GM18858 (cell line): ENCODE results near the gene CCDC192.

Experiments
- ATAC-seq: cut with Tn5 transposase; IDR thresholded peaks from one replicate; pipeline ENCODE4 v1.9.1; 2021; ENCODE audit not compliant: unreplicated experiment

CCDC192 gene

DNA sequence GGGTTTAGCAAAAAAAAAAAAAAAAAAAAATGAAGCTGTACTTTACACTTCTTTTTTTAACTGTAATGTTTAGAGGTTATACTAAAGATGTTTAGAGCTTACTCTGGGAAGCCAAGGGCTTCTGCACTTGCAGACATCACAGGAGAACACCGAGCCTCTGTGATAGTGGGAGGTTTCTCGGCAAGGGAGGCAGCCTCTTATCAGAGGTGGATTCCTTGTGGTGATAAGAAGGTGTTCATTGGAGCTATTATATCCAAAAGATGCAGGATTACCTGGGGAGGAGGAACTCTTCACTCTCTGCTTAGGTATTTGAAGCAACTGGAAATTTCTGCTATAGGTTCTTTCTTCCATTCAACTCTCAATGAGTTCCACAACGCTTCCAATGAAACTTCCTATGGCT lies 209.2 kb downstream of the CCDC192 start:
- ATAC-seq = no peak

DNA sequence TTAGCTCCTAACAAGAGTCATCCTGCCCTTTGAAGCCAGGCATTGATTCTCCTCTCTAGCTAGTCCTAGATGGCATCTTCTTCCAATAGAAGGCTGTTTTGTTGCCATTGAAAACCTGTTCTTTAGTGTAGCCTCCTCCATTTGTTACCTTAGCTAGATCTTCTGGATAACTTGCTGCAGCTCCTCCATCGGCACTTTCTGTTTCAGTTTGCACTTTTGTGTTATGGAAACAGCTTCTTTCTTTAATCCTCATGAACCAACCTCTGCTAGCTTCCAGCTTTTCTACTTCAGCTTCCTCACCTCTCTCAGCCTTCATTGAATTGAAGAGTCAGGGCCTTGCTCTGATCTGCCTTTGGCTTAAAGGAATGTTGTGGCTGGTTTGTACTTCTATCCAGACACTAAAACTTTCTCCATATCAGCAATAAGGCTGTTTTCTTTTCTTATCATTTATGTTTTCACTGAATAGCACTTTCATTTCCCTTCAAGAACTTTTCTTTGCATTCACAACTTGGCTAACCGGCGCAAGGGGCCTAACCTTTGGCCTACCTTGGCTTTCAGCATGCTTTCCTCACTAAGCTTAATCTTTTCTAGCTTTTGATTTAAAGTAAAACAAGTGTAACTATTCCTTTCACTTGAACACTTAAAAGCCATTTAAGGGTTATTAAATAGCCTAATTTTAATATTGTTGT lies 213.8 kb downstream of the CCDC192 start:
- ATAC-seq = no peak

DNA sequence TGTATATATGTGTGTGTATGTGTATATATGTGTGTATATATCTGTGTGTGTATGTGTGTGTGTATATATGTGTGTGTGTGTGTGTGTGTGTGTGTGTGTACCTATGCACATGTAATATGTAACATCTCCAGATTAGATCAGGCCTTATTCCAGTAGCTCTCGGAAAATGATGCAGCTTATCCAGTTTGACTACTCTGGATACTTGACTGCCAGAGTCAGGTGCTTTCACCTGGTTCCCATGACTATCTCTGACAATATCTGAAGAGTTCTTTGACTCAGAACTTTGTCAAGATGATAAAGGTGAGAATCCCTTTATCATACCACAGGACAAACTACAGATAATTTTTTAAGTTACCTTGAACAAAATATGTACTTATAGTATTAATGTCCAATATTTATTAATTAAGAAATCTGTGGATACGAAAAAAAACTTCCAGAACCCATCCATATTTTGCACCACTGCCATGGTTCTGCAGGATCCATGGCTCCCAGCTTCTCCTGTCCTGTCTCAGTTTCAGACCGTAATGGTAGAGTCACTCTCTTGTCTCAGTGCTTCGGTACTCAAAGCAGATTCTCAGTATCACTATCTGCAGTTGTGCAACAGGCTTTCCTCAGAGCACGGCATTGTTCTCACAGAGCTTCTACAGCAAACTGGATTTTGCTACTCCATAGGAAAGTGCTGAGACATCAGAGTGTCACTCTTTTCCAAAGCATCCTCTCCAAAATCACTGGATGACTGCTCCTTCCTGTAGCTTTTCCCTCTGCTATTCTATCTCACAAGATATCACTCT lies 216.0 kb downstream of the CCDC192 start:
- no peak for ATAC-seq

DNA sequence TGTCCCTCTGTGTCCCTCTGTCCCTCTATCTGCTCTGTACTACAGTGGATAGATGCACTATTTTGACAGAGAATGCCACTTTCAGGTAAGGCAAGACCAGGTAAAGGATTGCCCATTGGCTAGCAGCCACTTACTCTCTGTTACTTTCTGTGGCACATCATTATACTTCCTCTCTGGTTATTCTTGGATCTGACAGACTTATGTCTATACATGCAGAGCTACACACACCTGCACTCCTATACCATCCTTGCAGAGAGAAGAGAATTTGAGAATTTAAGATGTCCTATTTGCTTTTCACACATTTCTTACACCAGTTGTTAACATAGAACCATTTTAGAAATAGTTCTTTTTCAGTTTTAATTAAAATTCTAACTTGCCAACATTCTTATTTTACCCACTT lies 216.6 kb downstream of the CCDC192 start:
- ATAC-seq = no peak

DNA sequence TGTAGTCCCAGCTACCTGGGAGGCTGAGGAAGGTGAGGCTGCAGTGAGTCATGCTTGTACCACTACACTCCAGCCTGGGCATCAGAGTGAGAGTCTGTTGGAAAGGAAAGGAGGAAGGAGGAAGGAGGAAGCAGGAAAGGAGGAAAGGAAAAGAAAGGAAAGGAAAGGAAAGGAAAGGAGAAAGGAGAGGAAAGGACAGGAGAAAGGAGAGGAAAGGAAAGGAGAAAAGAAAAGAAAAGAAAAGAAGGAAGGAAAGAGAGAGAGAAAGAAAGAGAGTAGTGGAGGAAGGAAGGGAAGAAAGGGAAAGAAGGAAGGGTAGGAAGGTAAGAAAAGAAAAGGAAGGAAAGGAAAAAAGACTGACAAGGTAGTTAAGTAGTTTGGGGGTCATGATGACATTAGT lies 217.7 kb downstream of the CCDC192 start:
- no peak for ATAC-seq

DNA sequence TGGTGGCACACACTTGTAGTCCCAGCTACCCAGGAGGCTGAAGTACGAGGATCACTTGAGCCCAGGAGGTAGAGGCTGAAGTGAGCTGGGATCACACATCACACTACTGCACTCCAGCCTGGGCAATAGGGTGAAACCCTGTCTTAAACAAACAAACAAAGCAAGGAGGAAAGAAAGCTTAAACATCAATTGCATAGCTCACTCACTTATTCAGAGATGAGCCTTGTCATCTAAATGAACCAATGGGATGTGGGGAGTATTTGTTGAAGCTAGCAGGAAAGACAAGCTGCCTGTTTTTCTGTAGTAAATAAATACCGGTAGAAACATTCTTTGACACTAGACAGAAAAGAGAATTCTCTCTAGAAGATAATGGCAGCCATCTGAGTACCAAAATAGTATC lies 219.4 kb downstream of the CCDC192 start:
- no peak for ATAC-seq

DNA sequence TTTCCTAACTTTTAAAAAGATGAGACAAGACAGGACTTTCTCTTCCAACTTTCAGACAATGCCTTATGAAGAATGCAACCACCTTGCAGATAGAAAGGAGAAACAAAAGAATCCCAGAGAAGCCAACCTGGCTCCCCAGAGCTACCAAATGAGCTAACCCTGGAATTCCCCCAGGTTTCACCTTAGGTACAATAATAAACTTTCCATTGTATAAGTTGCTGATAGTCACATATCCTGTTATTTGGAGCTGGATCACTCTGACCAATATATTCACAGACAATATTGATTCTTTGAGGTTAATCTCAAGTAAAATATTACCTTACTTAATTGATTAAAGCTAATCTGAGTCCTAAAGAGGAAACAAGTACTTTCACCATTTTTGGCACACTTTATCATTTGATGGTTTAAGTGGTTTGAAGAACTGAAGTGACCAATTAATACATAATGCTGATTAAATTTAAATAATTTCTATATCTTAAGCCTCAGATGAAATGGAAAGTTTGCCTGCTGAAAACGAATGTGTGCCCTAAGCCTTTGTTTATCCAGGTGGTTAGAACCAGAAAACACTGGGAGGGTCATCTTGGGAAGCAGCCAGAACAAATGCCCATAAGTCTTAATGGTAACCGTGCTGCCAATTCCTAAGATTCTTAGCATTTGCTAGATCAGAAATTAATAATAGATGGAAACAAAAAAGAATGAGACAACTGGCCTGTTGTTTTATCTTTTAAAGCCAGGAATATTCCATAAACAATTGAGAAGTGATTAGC lies 220.8 kb downstream of the CCDC192 start:
- ATAC-seq = no peak

DNA sequence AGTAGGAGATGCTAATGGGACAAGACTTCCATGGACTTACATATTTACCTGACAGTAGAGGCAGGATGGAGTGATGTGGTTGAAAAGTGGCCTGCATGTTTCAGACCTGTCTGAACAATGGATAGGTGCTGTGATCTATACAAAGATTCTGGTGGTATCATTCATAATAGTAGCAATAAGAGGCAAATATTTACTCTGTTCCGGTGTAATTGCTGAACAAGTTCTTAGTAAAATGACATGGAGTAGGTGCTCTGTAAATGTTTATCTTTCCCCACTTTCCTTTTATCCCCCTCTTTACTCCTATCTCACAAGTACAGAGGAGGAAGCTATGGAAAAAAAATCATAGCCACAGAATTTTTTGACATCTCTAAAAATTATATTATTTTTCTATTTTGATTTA lies 221.4 kb downstream of the CCDC192 start:
- ATAC-seq = no peak

DNA sequence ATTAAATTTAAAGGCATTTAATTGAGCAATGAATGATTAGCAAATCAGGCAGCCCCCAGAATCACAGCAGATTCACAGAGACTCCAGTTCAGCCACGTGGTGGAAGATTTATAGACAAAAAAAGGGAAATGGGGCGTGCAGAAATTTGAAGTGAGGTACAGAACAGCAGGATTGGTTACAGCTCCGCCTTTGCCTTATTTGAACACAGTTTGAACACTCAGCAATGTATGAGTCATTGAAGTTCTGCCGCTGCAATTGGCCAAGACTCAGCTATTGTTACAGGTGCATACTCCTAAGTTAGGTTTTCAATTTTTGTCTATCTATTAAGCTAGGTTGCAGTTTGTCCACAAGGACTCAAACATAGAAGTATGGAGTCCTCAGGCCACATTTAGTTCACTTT lies 222.7 kb downstream of the CCDC192 start:
- ATAC-seq = no peak

DNA sequence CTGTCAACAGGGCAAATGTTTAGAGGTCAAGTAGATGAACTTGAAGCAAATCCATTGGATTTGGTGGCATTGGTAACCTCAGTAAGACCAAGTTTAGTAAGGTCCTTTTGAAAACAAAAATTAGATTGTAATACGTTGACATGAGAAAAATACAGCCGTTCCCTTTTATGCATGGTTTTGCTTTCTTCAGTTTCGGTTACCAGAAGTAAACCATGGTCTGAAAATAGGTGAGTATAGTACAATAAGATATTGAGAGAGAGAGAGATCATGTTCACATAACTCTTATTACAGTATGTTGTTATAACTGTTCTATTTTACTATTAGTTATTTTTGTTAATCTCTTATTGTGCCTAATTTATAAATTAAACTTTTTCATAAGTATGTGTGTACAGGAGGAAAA lies 223.8 kb downstream of the CCDC192 start:
- no peak for ATAC-seq

DNA sequence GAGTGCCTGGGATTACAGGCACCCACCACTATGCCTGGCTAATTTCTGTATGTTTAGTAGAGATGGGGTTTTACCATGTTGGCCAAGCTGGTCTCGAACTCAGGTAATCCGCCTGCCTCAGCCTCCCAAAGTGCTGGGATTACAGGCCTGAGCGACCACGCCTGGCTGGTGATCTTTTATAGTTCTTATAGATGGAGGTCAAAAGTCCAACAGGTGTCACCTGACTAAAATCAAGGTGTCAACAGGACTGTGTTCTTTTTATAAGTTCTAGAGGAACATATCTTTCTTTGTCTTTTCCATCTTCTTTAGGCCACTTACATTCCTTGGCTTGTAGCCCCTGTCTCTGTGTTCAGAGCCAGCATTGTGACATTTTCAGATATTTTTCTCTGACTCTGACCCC lies 224.9 kb downstream of the CCDC192 start:
- ATAC-seq = no peak

DNA sequence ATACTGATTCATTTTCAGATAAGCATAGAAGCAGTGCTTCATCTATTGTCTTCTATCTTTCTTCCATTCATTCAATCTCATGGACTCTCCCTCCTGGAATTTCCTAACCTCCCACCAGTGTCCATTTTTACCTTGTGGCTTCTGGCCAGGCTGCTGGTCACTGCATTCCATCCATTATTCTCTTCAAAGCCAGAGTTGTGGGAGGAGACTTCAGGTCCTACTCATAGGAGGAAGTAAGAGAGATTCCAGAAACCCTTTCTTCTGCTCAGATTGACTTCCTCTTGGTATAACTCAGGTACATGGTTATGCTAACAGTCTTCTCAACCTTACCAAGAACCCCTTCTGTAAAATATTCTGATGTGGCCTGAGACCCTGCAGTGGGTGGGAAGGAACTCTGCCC lies 227.1 kb downstream of the CCDC192 start:
- ATAC-seq = no peak

DNA sequence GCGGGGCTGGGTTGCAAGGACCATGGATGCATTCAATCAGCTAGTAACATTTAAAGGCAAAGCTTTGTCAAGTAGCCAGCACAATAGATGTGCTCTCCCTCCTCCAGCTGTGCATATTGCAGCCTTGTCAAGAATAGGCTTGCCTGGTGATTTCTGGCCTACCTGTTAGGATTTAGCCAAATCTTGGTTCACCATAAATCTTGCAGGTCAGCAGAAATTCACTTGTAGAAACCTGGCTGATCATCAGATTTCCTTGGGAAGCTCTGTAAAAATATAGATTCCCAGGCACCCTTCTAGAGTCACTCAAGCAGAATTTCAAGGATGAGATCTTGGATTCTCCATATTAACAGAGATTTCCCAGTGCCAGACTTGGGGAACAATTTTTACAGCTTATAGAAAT lies 228.2 kb downstream of the CCDC192 start:
- no peak for ATAC-seq

DNA sequence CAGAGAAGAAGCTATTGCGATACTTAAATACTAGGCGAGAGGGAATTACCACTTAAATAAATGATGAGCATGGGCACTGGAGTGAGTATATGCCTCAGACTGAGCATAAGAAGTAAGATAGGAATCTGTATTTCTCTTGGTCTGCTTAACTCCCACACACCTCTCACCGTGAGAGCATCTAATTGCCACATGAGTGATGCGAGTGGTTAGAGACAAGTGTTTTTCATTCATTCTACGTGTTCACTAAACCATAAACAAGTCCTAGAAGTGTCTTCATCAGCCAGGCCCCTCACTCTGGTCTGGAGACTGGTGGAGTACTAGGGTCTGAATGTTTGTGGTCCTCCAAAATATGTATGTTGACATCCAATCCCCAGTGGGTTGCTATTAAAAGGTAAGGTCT lies 230.2 kb downstream of the CCDC192 start:
- no peak for ATAC-seq

DNA sequence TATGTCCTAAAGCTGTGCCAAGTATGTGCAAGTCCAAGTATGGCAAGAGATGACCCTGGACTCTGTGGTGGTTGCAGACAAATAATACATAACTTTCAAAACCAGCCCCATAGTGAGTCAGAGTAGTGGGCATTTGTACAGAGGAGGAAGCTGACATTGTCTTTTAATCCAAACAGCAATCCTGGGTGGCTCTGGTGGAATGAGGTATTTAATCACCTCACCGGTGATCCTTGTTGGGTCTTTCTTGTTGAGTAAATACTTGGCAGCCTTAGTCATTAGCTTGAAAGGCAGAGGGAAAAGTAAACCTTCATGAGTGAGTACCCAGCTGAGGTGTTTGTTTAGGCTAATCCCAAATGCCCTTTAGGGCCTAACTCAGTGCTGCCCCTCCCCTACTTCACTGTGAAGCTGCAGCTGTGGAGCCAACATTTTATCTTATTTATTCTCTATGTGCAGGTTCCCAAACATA lies 231.6 kb downstream of the CCDC192 start:
- no peak for ATAC-seq

DNA sequence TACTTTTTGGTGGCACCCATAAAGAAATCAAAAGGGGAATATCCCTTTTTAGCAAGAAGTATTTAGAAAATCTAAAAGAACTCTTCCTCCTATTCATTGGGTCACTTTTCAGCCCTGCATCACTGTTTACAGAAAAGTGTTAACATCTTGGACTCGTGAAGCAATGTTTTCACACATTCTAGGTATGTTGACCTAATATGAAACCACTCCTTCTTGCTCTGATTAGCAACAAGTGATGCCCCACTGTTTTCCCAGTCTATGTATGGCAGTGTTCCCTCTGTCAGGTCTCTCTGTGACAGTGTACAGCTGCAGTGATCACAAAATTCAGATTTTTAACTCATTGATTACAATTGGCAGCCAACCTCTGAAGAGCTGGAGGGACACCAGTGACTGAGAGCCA lies 232.2 kb downstream of the CCDC192 start:
- no peak for ATAC-seq

DNA sequence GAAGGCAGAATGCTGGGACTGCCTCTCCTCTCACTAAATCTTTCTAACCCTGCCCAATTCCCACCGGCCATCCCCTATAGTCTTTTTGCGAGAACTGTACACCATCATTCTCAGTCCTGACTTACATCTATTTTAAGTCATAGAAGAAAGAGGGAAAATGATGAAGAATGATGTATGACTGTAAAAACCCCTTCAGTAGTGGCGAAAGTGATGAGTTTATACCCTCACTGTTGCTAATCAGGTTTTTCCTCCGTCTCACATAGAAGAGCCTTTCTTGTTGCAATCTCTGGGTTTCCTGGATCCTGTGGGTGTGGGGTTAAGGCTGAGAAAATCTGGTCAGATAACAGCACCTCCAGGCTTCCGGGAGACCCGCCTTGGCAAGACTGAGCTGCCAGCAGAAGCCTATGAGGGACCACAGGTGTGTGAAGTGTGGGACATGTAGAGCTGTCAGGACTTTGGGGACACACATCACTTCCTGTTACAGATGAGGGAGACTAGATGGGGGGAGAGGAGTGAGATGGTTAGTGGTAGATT lies 233.3 kb downstream of the CCDC192 start:
- ATAC-seq = no peak

DNA sequence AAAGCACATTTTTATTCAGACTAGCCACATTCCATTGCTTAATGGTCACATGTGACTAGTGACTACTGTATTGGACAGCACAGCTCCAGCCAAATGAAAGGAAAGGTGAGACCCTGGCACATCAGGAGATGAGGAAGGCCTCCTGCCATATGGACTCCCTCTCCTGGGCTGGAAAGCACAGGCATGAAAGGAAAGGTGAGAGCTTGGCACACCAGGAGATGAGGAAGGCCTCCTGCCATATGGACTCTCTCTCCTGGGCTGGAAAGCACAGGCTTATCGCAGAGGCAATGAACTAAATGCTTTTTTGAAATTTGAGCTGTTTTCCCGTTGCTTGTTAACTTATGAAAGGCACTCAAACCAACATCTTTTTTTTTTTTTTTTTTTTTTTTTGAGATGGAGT lies 235.6 kb downstream of the CCDC192 start:
- ATAC-seq = no peak

DNA sequence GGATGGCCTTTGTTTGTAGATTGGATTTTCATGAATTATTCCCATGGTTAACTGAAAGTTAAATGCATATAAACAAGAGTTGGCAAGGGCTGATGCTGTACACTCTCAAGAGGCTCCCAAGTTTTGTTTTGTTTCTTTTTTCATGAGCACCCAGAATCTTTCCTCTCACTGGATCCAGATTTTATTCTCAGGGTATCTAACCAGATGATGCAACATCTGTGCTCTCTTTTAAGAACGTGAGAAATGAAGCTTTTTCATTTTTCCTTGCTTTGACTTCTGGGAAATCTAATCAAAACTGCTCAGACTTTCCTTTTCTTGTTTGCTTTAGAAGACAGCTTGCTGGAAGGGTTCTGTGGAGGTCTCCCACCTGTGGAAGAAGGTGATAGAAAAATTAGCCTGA lies 237.7 kb downstream of the CCDC192 start:
- no peak for ATAC-seq

DNA sequence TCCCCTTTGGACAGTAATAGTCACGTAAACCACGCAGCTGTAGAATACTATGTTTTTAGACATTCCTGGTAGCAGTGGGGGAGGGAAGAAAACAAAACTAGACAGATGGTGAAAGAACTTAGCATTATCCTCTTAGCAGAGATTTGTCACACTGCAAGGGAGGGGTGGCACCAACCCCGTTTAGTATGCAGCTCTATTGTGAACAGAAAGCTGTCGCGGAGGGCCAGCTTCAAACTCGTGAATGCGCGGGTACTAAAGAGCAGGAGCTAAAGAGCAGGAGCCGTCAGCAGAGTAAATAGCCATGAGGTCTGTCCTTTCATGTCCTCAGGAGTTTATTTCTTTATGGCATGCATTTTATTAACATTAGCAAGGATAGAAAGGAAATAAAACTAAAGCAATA lies 238.5 kb downstream of the CCDC192 start:
- no peak for ATAC-seq

DNA sequence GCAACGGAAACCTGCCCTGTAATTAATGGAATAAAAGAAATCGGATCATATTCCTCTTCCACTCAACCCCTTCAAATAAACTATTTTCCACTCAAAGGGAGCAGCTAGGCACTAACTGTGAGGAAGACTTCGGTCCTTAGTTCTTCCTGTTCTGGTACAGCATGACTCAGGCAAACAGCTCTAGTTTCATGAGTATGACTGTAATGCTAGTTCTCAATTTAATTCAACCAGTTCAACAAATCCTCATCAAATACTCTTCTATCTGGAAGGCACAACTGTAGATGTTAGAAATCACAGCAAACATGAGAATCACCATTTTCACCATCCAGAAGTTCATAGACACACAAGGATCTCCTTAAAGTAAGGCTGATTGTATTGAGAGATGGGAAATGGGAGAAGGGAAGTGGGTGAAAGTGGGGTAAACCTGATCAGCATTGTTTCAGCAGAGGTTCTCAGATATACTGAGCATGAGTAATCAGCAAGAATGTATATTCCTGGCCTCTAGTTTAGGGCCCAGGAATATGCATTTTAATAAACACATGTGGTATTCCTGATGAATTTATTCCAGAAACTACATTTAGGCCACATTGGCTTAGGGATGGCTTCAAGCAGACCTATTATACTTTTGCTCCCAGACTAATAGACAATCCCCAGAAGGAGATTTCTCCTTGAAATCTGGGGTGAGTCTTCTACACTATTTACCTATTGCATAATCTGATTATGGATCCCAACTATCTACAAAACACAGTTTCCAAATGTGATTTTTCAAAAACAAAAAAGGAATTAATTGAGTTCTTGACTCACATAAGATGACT lies 239.3 kb downstream of the CCDC192 start:
- no peak for ATAC-seq
